ENCODE measurements around the gene DISC1. TPM values are rescaled to one million over a fixed set of nuclear protein-coding genes. Genes with fewer than 3 reads are reported as not detected.

DISC1 gene
- total RNA-seq, 1 experiment from 2014 or later, result 2.1 TPM

- Mint-ChIP-seq H3K4me3 (ENCODE audit: unreplicated experiment) (no peak overlapping the region), H3K36me3 (ENCODE audit: insufficient read depth, unreplicated experiment) (no peaks in the 10 kb centered on the region), H3K9me3 (ENCODE audit: unreplicated experiment) (no peaks in the 10 kb centered on the region), H3K4me1 (ENCODE audit: insufficient read depth, unreplicated experiment) (peaks cover 6% of the 10 kb centered on the region), H3K27ac (ENCODE audit: low read depth, unreplicated experiment) (no peak overlapping the region), H3K27me3 (ENCODE audit: insufficient read depth, unreplicated experiment) (no peaks in the 10 kb centered on the region)
- no peak for TF ChIP-seq CTCF (IDR thresholded peaks at IDR 0.05; ENCODE audit: unreplicated experiment)
- ChIA-PET CTCF (interaction anchor here (0.7 to 2.1 kb wide), 3 partner anchors 21 to 961 kb away, joined by 3 to 4 read pairs (median 3); no protein-coding TSS in a partner anchor), POLR2A (interaction anchor here (0.7 to 1.7 kb wide), 4 partner anchors 16 to 342 kb away, joined by 3 read pairs; no protein-coding TSS in a partner anchor)
- BruUV-seq (replicated peaks), result no TSS peak
- intact Hi-C loops (cut with micrococcal nuclease), result no loop called here
- no peak for DNase-seq (ENCODE audit: unreplicated experiment)
These were observed 43.2 kb upstream of the DISC1 start for GRCh38 chr1:231583376-231583775.

GRCh38 chr1:231584117-231584516 lies 42.5 kb upstream of the DISC1 start:
- H3K4me3 Mint-ChIP-seq (ENCODE audit: unreplicated experiment), result no peak overlapping the region
- DNase-seq (ENCODE audit: unreplicated experiment), result peak; percentile 73
- intact Hi-C loops (cut with micrococcal nuclease), result loop anchor here (1.0 kb wide), 2 partner anchors 162 to 226 kb away; partner anchors contain the start of gene EGLN1
- no peaks in the 10 kb centered on the region for H3K9me3 Mint-ChIP-seq (ENCODE audit: unreplicated experiment)
- BruUV-seq (replicated peaks), result no TSS peak
- ChIA-PET POLR2A (interaction anchor here (0.6 to 1.0 kb wide), 4 partner anchors 17 to 247 kb away, joined by 3 to 4 read pairs (median 3); no protein-coding TSS in a partner anchor), CTCF (interaction anchor here (0.6 to 1.6 kb wide), 15 partner anchors 15 to 972 kb away, joined by 3 to 10 read pairs (median 3); no protein-coding TSS in a partner anchor)
- TF ChIP-seq CTCF (IDR thresholded peaks at IDR 0.05; ENCODE audit: unreplicated experiment), result peak; percentile 54
- no peaks in the 10 kb centered on the region for H3K36me3 Mint-ChIP-seq (ENCODE audit: insufficient read depth, unreplicated experiment)
- peaks cover 6% of the 10 kb centered on the region for H3K4me1 Mint-ChIP-seq (ENCODE audit: insufficient read depth, unreplicated experiment)
- H3K27ac Mint-ChIP-seq (ENCODE audit: low read depth, unreplicated experiment), result no peak overlapping the region
- H3K27me3 Mint-ChIP-seq (ENCODE audit: insufficient read depth, unreplicated experiment), result no peaks in the 10 kb centered on the region

- H3K9me3 Mint-ChIP-seq (ENCODE audit: unreplicated experiment), result no peaks in the 10 kb centered on the region
- H3K4me3 Mint-ChIP-seq (ENCODE audit: unreplicated experiment), result no peak overlapping the region
- no peaks in the 10 kb centered on the region for H3K36me3 Mint-ChIP-seq (ENCODE audit: insufficient read depth, unreplicated experiment)
- ChIA-PET CTCF (interaction anchor here (0.5 to 1.6 kb wide), 14 partner anchors 11 to 971 kb away, joined by 3 to 10 read pairs (median 3); no protein-coding TSS in a partner anchor), POLR2A (interaction anchor here (0.7 to 0.9 kb wide), 2 partner anchors 219 to 248 kb away, joined by 3 to 4 read pairs; no protein-coding TSS in a partner anchor)
- intact Hi-C loops (cut with micrococcal nuclease), result loop anchor here (1.0 kb wide), 2 partner anchors 163 to 227 kb away; partner anchors contain the start of gene EGLN1
- no peak for TF ChIP-seq CTCF (IDR thresholded peaks at IDR 0.05; ENCODE audit: unreplicated experiment)
- H3K27ac Mint-ChIP-seq (ENCODE audit: low read depth, unreplicated experiment), result no peak overlapping the region
- DNase-seq (ENCODE audit: unreplicated experiment), result no peak
- H3K27me3 Mint-ChIP-seq (ENCODE audit: insufficient read depth, unreplicated experiment), result no peaks in the 10 kb centered on the region
- peaks cover 6% of the 10 kb centered on the region for H3K4me1 Mint-ChIP-seq (ENCODE audit: insufficient read depth, unreplicated experiment)
- no TSS peak for BruUV-seq (replicated peaks)
These were observed 41.7 kb upstream of the DISC1 start for GRCh38 chr1:231584921-231585320.

GRCh38 chr1:231590453-231591198 lies 36.0 kb upstream of the DISC1 start:
- TF ChIP-seq CTCF (IDR thresholded peaks at IDR 0.05; ENCODE audit: unreplicated experiment), result peak; percentile 96
- Mint-ChIP-seq H3K9me3 (ENCODE audit: unreplicated experiment) (no peaks in the 10 kb centered on the region), H3K4me3 (ENCODE audit: unreplicated experiment) (no peak overlapping the region), H3K27me3 (ENCODE audit: insufficient read depth, unreplicated experiment) (no peaks in the 10 kb centered on the region), H3K27ac (ENCODE audit: low read depth, unreplicated experiment) (no peak overlapping the region), H3K4me1 (ENCODE audit: insufficient read depth, unreplicated experiment) (peaks cover 8% of the 10 kb centered on the region), H3K36me3 (ENCODE audit: insufficient read depth, unreplicated experiment) (no peaks in the 10 kb centered on the region)
- intact Hi-C loops (cut with micrococcal nuclease), result loop anchor here (1.0 to 5.0 kb wide), 5 partner anchors 168 to 378 kb away; partner anchors contain the start of genes EGLN1 and GNPAT
- BruUV-seq (replicated peaks), result no TSS peak
- ChIA-PET CTCF (interaction anchor here (0.5 to 7.0 kb wide), 38 partner anchors 10 to 1587 kb away, joined by 3 to 87 read pairs (median 4); partner anchors contain the start of genes EXOC8 and SPRTN), POLR2A (interaction anchor here (0.5 to 1.2 kb wide), 7 partner anchors 63 to 348 kb away, joined by 3 to 8 read pairs (median 3); partner anchors contain the start of genes EXOC8 and SPRTN)
- DNase-seq (ENCODE audit: unreplicated experiment), result peak; percentile 85

All from MCF 10A (cell line).